ENCODE measurements around the gene MCF2L2.
"Not testable (repeated sequence)": the region's sequence is repeated elsewhere in the genome, so short reads cannot be mapped to it uniquely, and the experiment has no call there.

Gene MCF2L2

DNA sequence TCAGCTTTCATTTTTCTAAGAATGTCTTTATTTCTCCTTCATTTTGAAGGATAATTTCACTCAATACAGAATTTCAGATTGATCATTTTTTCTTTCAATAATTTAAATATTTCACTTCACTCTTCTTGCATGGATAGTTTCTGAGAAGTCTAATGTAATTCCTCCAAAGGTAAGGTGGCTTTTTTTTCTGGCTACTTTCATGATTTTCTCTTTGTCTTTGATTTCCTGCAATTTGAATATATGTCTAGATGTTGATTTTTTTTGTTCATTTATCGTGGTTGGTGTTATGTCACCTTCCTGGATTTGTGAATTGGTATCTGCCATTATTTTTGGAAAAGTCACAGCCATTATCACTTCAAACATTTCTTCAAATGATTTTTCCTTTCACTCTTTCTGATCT, 14.6 kb upstream of the MCF2L2 start:
- DNase-seq, result no peak

DNA sequence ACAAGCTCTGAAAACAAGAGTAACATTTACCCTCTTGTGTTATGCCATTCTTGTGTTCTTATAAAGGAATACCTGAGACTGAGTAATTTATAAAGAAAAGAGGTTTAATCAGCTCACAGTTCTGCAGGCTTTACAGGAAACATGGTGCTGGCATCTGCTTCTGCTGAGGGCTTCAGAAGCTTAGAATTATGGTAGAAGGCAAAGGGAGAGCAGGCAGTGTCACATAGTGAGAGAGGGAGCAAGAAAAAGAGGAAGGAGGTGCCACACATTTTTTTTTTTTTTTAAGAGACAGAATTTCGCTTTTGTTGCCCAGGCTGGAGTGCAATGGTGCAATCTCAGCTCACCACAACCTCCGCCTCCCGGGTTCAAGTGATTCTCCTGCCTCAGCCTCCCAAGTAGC, 12.1 kb upstream of the MCF2L2 start:
- not testable (repeated sequence) for DNase-seq

DNA sequence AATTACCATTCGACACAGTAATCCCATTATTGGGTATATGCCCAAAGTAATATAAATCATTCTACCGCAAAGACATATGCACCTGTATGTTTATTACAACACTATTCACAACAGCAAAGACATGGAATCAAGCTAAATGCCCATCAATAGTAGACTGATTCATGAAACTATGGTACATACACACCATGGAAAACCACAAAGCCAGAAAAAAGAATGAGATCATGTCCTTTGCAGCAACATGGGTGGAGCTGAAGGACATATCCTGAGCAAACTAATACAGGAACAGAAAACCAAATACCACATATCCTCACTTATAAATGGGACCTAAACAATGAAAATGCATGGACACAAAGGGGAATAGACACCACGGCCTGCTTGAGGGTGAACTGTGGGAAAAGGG, 11.1 kb upstream of the MCF2L2 start:
- DNase-seq, result no peak

DNA sequence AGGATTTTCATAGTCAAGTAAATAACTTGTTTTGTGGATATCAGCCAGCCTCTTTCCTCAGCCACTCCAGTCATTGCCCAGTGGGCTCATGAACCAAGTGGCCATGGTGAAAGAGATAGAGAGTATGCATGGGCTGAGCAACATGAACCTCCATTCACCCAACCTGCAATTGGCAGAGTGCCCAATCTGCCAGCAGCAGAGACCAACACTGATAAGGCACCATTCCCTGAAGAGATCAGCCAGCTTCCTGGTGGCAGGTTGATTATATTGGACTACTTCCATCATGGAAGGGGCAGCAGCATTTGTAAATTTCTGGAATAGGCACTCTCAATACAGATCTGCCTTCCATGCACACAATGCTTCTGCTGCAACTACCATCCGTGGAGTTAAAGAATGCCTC, 10.3 kb upstream of the MCF2L2 start:
- DNase-seq, result no peak

DNA sequence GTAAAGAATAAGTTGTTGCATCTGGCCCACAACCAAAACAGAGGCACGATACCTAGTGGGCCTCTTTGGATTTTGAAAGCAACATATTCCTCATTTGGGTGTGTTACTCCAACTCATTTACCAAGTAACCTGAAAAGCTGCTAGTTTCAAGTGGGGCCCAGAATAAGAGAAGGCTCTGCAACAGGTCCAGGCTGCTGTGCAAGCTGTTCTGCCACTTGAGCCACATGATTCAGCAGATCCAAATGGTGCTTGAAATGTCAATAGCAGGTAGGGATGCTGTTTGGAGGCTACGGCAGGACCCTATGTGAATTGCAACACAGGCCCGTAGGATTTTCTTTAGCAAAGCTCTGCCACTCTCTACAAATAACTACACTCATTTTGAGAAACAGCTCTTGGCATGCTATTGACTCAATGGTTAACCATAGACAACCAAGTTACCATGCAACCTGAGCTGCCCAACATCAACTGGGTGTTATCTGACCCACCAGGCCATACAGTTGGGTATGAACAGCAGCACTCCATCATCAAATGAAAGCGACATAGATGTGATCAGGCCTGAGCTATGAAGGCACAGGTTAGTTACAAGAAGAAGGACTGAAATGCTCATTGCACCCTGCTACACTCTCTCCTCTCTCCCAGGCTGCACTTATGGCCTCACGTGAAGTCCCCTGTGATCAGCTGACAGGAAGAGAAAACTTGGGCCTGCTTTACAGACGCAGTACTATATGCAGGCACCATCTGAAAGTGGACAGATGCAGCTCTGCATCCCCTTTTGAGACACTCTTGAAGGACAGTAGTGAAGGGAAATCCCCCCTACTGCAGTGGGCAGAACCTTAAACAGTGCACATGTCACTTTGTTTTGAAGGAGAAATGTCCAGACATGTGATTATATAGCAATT, 9.5 kb upstream of the MCF2L2 start:
- no peak for DNase-seq

DNA sequence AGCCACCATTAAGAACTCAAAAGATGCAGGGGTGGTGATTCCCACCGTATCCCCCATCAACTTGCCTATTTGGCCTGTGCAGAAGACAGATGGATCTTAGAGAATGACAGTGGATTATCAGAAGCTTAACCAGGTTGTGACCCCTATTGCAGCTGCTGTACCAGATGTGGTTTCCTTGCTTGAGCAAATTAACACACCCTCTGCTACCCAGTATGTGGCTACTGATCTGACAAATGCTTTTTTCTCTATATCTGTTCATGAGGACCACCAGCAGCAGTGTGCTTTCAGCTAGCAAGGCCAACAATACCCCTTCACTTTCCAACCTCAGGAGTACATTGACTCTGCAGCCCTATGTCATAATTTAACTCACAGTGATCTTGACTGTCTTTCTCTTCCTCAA, 8.6 kb upstream of the MCF2L2 start:
- DNase-seq, result no peak

DNA sequence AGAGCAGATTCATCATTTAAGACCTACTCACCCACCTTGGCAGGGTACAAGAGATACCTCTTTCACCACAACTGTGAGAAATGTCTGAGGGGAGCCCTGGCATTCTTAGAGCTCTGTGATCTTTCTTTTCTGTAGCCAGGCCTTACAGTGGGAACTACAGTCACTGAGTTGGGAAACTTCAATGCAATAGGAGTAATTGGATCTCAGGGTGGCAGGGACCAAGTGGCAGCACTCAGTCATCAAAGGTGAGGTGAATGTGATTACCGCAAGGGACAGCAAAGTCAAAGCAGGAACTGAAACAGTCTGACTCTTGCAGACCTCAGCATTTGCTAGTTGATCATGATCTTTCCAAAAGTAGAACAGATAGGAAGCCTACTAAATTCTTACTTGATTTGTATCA, 7.2 kb upstream of the MCF2L2 start:
- DNase-seq, result no peak

DNA sequence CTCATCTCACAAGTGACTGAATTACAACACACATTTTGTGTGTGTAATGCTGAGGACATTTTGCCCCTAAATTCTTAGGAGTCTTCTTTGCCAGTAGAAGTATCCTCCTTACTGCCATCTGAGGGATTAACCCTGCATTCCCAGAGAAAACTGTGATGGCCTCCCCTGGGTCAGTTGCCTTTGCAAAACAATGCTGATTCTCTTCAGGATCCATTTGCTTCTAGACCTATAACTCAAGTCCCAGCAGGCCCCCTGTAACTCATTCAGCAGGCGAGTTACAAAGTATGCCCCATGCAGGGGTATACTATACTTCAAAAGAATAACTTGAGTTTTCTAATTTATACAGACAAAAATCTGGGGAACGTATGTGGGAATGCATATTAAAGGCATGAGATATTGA, 6.6 kb upstream of the MCF2L2 start:
- no peak for DNase-seq

DNA sequence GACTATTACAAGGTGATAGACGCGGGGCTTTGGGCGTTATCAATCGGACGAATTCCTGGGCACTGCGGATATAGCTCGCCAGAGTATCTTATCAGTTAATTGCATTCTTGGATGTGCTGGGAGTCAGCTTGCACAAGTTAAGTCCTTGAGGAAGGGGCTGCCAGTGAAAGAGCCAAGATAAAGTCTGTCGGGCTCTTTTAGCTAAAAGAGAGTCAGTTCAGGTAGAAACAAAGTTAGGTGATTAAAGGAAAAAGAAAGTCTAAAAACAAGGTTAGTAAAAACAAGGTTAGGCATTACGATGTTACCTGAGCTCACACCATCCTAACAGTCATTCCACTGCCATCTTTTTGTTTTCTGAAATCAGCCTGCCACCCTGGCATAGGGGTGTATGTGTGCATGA, 6.1 kb upstream of the MCF2L2 start:
- DNase-seq, result no peak

DNA sequence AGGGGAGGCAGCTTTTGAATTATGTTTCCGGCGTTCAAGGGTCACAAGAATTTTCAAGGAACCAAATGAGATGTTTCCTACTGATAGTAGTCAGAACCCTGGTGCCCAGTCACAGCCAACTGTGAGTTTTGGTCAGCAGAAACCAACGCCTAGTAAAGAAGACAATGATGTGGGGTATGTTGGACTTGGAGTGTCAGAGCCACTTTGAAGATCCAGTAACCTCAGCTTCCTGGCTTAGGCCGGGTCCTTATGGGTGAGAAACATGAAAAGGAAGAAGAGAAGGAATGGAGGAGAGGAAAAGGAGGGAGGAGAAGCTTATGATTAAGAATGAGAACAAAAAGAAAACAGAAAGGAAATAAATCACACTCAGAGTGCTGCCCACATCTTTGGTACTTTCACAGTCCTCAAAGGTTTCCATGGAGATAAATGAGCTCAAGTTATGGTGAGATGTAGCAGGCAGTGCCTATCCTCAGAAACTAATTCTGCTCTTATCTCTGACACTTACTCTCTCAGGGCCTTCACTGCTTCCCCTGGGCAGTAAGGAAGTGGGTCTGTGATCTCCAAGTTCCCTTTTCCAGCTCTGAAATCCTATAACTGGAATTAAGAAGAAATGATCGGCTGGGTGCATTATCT, 2.0 kb upstream of the MCF2L2 start:
- DNase-seq, result no peak

DNA sequence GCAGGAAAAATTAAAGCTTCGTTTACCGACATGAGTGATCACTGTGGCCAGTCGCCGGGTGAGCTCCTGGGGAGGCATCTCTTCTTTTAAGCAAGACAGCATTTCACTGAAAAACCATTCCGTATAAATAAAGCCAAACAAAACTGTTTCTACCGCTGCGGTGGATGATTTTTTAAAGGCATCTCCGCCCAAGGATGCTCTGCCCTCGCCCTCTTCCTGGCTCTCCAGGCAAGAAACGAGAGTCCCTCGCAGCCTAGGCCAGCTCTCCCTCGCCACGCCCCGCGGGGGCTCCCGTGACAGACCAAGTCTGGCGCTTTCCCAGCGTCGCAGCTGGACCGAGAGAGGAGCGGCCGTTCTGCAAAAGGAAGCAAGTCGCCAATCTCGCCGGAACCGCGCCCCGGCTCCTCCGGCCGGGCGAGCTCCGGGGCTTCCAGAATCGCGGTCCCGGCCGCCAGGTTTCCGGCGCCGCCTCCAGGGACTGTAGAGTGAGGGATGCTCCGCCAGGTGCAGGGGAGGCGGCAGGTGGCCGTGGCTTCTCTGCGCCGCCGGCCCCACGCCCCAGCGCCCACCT, 458 bp downstream of the MCF2L2 start:
- peak; percentile 21 for DNase-seq

DNA sequence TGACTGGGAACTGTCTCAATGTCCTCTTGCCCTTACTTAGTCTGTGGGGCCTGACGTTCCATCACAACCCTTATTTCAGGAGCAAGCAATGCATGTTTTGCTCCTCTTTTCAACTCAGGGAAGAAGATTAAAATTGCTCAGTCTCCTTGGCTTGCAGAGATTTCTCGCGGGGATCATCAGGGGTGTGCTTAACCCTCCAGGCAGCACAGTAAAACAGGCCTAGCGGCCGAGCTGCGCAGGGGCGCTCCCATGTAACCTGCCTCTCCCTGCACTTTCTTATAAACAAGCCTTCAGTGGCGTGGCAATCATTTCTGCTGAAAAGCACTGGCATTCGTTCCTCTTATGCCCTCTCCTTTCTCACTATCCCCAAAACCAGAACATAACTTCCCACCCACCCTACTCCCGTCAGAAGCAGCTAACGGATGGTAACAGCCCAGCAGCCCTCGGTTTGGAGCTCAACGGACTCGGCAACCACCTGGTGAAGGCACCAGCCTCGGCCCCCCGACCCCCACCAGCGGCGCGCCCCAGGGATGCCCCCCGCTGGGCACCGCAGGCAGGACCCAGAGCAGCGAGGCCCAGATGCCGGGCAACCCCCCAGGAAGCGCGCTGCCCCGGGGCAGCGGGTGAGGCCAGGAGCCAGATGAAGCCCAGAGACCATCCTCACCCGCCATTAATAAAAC, 1.1 kb downstream of the MCF2L2 start:
- no peak for DNase-seq

DNA sequence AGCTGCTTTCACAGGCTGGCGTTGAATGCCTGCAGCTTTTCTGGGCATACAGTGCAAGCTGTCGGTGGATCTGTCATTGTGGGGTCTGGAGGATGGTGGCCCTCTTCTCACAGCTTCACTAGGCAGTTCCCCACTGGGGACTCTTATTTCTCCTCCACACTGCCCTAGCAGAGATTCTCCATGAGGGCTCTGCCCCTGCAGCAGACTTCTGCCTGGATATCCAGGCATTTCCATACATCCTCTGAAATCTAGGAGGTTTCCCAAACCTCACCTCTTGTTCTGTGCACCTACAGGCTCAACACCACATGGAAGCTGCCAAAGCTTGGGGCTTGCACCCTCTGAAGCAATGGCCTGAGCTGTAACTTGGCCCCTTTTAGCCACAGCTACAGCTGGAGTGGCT, 9.6 kb downstream of the MCF2L2 start:
- not testable (repeated sequence) for DNase-seq

DNA sequence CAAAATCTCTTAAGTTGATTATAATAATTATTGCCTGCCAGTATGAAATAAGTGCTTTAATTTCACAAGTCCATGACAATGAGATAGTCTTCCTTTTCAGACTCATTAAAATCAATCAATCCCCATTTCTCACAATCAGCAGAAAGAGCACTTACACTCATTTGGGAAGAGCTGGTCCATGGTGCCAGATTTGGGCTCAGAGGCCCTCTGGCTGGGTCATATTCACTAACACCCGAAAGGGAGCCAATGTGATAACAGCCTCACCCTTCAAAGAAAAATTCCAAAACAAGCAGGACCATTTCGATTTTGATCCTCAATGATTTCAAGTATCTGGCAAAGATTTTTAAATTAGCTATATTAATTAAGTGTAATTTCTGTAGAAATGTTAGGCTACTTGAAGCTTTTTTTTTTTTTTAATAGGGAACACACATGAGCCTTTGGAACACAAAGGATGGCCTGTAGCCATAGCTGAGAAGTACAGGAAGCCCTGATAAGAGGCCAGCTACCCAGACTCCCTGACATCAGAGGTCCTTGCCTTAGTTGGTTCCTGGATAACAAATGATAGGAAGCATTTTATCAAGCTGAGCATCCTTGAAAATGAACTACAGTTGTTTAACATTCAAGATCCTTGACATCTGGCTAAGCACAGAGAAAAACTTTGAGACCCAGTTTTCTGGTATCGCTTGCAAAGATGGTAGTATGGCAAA, 17.1 kb downstream of the MCF2L2 start:
- DNase-seq, result no peak

DNA sequence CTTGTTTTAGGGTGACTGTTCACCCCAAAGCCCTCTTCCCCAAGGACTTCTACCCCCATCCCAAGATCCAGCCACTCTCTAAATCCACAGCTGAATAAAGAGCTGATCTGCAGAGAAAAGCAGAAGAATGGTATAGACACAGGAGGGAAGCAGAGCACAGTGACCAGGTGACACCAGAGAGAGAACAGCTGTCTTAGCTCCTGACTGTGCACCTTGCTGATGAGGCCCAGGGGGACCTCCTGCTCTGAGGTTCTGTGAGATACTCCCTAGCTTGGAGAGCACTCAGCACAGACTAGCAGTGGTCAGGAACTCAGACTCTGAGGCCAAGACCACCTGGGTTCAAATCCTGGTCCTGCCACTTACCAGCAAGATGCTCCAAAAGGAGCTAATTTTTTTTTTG, 17.7 kb downstream of the MCF2L2 start:
- no peak for DNase-seq

DNA sequence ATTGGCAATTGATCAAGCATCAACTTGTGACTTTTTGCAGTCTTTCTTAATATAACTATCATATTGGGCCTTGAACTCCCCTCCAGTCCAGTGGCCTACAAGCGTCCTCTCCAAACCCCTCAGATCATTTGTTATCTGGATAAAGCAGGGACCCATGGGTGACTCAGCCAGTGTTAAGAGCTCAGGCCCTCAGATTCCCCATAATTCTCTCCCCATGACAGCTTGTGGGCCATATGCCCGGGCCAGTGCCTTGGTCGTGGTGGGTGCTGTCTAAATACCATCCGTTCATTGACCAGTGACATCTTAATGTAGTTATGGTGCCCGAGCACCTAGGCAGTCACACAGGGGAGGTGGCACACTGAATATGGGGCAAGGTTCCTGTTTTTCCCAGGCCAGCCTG, 18.1 kb downstream of the MCF2L2 start:
- no peak for DNase-seq

DNA sequence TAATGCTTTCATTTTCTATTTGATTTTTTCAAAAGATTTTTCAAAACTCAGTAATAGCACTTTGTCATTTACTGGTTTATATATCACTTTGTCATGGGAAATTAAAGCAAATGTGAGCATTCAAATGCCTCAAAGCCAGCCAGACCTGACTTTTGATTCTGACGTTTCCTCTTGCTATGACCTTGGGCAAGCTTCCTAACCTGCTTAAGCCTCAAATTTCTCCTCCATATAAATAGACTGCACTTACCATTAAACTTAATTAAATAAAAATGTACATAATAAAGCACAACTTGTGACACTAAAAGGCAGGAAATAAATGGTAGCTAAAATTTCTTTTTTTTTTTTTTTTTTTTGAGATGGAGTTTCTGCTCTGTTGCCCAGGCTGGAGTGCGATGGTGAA, 19.2 kb downstream of the MCF2L2 start:
- no peak for DNase-seq

DNA sequence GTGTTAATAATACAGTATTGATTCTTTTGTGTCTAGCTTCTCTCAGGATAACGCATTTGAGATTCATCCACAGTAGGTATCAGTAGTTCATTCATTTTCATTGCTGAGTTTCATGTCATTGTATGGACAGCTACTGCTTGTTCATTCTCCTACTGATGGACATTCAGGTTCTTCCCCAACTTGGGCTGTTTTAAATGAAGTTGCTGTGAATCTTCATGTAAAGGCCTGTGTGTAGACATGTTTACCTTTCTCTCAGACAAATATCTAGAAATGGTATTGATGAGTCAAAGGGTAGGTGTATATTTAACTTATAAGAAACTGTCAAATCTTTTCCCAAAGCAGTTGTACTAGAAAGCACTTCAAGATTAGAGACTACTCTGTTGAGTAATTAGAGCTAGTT, 26.7 kb downstream of the MCF2L2 start:
- DNase-seq, result no peak

DNA sequence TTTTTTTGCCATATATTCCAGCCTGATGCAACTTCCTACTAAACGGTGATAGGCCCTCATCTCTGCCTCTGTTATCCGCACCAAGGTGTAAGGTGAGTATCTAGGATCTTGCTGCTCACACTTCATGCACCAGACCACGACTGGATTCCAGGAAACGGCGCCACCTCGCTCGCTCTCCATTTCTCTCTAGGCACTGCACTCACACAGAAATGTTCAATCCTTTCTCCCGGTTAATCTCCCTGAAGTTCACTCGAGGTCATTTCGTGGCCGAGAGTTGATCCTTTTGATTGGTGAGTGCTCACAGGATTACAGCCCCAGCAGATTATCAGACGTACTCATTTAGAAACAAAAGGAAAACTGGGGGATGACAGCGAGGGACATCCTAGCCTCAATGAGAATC, 28.1 kb downstream of the MCF2L2 start:
- DNase-seq, result no peak

DNA sequence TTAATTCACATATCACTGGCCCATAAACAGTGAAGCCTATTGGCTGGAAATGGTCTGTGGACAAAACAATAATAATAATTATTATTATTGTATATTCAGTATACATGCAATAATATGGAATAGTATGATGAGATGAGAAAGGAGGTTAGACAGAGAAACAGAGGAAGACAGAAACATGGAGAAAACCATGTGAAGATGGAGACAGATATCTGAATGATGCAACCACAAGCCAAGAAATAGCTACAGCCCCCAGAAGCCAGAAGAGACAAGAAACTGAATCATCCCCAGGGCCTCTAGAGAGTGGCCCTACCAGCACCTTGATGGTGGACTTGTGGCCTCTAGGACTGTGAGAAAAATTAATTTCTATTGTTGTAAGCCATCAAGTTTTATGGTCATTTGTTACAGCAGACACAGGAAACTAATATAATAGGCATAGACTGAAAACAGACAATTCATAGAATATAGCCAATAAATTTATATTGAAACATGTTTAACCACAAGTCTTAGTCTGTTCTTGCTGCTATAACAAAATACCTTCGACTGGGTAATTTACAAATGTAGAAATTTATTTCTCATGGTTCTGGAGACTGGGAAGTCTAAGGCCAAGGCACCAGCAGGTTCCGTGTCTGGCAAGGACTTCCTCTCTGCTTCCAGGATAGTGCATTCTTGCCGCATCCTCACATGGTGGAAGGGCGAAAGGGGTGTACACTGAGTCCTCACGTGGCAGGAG, 31.6 kb downstream of the MCF2L2 start:
- DNase-seq, result no peak

DNA sequence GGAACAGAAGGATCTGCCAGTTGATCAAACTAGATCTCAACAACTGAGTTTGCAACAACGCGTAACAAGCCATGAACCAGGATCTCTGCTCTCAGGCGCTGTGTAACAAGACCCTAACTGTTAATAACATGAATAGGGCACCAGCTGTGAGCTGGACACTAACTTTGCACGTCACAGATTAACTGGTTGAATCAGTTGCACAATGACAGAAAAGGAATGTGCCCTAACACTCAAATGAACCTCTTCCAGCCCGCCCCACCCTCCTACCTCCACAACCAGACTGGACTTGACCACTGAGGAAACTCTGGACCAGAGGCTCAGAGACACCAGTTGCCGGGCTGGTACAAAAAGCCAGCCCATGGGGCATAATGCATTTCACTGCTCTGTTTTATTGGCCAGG, 34.3 kb downstream of the MCF2L2 start:
- no peak for DNase-seq

DNA sequence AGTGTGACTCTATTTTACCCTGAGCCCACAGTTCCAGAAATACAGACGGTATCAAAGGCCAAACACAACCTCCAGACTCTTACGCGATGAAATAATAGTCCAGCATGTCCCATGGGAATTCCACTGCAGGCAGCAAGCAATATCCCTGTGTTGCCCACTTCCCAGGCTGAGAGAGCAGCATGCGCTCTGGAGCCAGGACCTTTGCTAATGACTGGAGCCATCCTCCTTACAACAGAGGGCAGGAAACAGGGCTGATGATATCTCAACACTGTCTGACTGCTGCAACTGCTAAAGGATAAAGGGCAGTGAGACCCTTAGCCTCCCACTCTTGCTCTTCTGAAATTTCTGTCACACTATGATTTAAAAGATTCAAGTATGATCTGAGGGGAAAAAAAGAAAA, 34.8 kb downstream of the MCF2L2 start:
- DNase-seq, result no peak
